ENCODE measurements around the gene TMEM150B. TPM values are rescaled to one million over a fixed set of nuclear protein-coding genes. Genes with fewer than 3 reads are reported as not detected.

TMEM150B gene
- total RNA-seq, 1 donor, result under 0.01 TPM

DNA sequence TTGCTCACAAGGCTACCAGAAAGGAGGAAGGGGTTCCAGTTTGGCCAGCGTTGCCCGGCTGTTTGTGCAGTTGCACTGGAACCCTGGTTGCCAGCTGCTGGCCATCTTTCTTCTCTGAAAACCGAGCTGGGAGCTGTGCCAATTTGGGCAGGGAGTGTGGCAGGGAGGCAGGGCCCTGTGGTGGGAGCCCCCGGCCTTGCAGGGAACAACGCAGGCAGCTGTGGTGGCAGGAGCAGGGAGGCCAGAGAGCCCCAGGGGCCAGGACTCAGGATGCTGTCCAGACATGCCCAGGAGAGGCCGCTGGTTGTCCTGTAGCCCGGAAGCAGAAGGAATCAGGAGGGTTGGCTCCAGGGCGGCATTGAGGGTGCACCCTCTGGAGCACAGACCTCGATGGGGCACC is 19.3 kb upstream of the TMEM150B start:
- no peak overlapping the region for H2AFZ ChIP-seq (ENCODE audit: low read length)
- H3K79me2 ChIP-seq (ENCODE audit: insufficient read depth, low read length), result peaks cover 9% of the 10 kb centered on the region
- peaks cover 8% of the 10 kb centered on the region for H4K20me1 ChIP-seq (ENCODE audit: insufficient read depth, low read length)
- peaks cover 6% of the 10 kb centered on the region for H3K4me1 ChIP-seq (ENCODE audit: insufficient read depth, low read length)
- H3K27ac ChIP-seq (ENCODE audit: low read depth, low read length), result no peak overlapping the region
- no peak overlapping the region for H3K4me3 ChIP-seq (ENCODE audit: insufficient read depth, low read length)
- peak; percentile 89 for DNase-seq (ENCODE audit: insufficient read length, low spot score, missing footprints)
- no peaks in the 10 kb centered on the region for H3K9me3 ChIP-seq (ENCODE audit: low read depth, low read length)
- H3K36me3 ChIP-seq (ENCODE audit: insufficient read depth, low read length), result peaks cover 4% of the 10 kb centered on the region
- H3K27me3 ChIP-seq (ENCODE audit: insufficient read depth, low read length), result no peaks in the 10 kb centered on the region
- TF ChIP-seq CTCF (IDR thresholded peaks at IDR 0.05; ENCODE audit: extremely low read depth, low read depth, low read length), result no peak
- H3K4me2 ChIP-seq (ENCODE audit: insufficient read depth, low read length), result no peak overlapping the region

GRCh38 chr19:55341595-55342531 is 16.7 kb upstream of the TMEM150B start:
- Histone ChIP-seq H3K36me3 (ENCODE audit: insufficient read depth, low read length) (peaks cover 4% of the 10 kb centered on the region), H3K27me3 (ENCODE audit: insufficient read depth, low read length) (peaks cover 5% of the 10 kb centered on the region), H3K27ac (ENCODE audit: low read depth, low read length) (no peak overlapping the region), H4K20me1 (ENCODE audit: insufficient read depth, low read length) (peaks cover 8% of the 10 kb centered on the region), H2AFZ (ENCODE audit: low read length) (no peak overlapping the region), H3K4me1 (ENCODE audit: insufficient read depth, low read length) (peaks cover 15% of the 10 kb centered on the region), H3K9me3 (ENCODE audit: low read depth, low read length) (no peaks in the 10 kb centered on the region), H3K79me2 (ENCODE audit: insufficient read depth, low read length) (peaks cover 9% of the 10 kb centered on the region), H3K4me2 (ENCODE audit: insufficient read depth, low read length) (peak overlapping the region; percentile 83), H3K4me3 (ENCODE audit: insufficient read depth, low read length) (peak overlapping the region; percentile 80)
- DNase-seq (ENCODE audit: insufficient read length, low spot score, missing footprints), result peak; percentile 84
- no peak for TF ChIP-seq CTCF (IDR thresholded peaks at IDR 0.05; ENCODE audit: extremely low read depth, low read depth, low read length)

GRCh38 chr19:55341171-55341588 is 16.0 kb upstream of the TMEM150B start:
- Histone ChIP-seq H2AFZ (ENCODE audit: low read length) (no peak overlapping the region), H4K20me1 (ENCODE audit: insufficient read depth, low read length) (peaks cover 8% of the 10 kb centered on the region), H3K4me2 (ENCODE audit: insufficient read depth, low read length) (peak overlapping the region; percentile 83), H3K4me3 (ENCODE audit: insufficient read depth, low read length) (peak overlapping the region; percentile 80), H3K79me2 (ENCODE audit: insufficient read depth, low read length) (peaks cover 9% of the 10 kb centered on the region), H3K27me3 (ENCODE audit: insufficient read depth, low read length) (peaks cover 12% of the 10 kb centered on the region), H3K36me3 (ENCODE audit: insufficient read depth, low read length) (peaks cover 4% of the 10 kb centered on the region), H3K27ac (ENCODE audit: low read depth, low read length) (no peak overlapping the region), H3K9me3 (ENCODE audit: low read depth, low read length) (no peaks in the 10 kb centered on the region), H3K4me1 (ENCODE audit: insufficient read depth, low read length) (peaks cover 15% of the 10 kb centered on the region)
- peak; percentile 99 for DNase-seq (ENCODE audit: insufficient read length, low spot score, missing footprints)
- TF ChIP-seq CTCF (IDR thresholded peaks at IDR 0.05; ENCODE audit: extremely low read depth, low read depth, low read length), result no peak

- no peak for TF ChIP-seq CTCF (IDR thresholded peaks at IDR 0.05; ENCODE audit: extremely low read depth, low read depth, low read length)
- Histone ChIP-seq H4K20me1 (ENCODE audit: insufficient read depth, low read length) (peaks cover 8% of the 10 kb centered on the region), H3K4me2 (ENCODE audit: insufficient read depth, low read length) (peak overlapping the region; percentile 83), H3K36me3 (ENCODE audit: insufficient read depth, low read length) (peaks cover 4% of the 10 kb centered on the region), H3K27ac (ENCODE audit: low read depth, low read length) (peak overlapping the region; percentile 75), H2AFZ (ENCODE audit: low read length) (no peak overlapping the region), H3K4me3 (ENCODE audit: insufficient read depth, low read length) (peak overlapping the region; percentile 80), H3K27me3 (ENCODE audit: insufficient read depth, low read length) (peaks cover 12% of the 10 kb centered on the region), H3K4me1 (ENCODE audit: insufficient read depth, low read length) (peaks cover 15% of the 10 kb centered on the region), H3K9me3 (ENCODE audit: low read depth, low read length) (no peaks in the 10 kb centered on the region), H3K79me2 (ENCODE audit: insufficient read depth, low read length) (peaks cover 9% of the 10 kb centered on the region)
- peak; percentile 90 for DNase-seq (ENCODE audit: insufficient read length, low spot score, missing footprints)
Observed at GRCh38 chr19:55340784-55341147, 15.6 kb upstream of the TMEM150B start.

Data from osteoblast (primary cell).